Measurements from ENCODE around the gene USP7.

DNA sequence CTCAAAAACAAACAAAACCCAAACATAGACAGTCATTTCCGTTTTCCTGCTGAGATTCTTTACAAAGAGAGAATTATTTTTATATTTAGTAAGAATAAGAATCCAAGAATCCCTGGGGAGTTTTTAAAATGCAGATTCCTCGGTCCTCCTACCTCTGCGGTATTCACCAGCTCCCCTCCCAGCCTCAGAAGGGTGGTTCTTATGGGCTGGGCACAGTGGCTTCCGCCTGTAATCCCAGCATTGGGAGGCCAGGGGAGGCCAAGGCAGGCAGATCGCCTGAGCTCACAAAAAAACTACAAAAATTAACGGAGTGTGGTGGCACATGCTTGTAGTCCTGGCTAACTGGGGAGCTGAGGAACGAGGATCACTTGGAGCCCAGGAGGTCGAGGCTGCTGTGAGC lies 26.7 kb upstream of the USP7 start:
- TF ChIP-seq, protein P1, sequence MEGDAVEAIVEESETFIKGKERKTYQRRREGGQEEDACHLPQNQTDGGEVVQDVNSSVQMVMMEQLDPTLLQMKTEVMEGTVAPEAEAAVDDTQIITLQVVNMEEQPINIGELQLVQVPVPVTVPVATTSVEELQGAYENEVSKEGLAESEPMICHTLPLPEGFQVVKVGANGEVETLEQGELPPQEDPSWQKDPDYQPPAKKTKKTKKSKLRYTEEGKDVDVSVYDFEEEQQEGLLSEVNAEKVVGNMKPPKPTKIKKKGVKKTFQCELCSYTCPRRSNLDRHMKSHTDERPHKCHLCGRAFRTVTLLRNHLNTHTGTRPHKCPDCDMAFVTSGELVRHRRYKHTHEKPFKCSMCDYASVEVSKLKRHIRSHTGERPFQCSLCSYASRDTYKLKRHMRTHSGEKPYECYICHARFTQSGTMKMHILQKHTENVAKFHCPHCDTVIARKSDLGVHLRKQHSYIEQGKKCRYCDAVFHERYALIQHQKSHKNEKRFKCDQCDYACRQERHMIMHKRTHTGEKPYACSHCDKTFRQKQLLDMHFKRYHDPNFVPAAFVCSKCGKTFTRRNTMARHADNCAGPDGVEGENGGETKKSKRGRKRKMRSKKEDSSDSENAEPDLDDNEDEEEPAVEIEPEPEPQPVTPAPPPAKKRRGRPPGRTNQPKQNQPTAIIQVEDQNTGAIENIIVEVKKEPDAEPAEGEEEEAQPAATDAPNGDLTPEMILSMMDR (IDR thresholded peaks at IDR 0.05): no peak
- no peak for TF ChIP-seq POLR2A (IDR thresholded peaks at IDR 0.05)
